Measurements from ENCODE around the gene DNAJB1.

The DNAJB1 gene

DNA sequence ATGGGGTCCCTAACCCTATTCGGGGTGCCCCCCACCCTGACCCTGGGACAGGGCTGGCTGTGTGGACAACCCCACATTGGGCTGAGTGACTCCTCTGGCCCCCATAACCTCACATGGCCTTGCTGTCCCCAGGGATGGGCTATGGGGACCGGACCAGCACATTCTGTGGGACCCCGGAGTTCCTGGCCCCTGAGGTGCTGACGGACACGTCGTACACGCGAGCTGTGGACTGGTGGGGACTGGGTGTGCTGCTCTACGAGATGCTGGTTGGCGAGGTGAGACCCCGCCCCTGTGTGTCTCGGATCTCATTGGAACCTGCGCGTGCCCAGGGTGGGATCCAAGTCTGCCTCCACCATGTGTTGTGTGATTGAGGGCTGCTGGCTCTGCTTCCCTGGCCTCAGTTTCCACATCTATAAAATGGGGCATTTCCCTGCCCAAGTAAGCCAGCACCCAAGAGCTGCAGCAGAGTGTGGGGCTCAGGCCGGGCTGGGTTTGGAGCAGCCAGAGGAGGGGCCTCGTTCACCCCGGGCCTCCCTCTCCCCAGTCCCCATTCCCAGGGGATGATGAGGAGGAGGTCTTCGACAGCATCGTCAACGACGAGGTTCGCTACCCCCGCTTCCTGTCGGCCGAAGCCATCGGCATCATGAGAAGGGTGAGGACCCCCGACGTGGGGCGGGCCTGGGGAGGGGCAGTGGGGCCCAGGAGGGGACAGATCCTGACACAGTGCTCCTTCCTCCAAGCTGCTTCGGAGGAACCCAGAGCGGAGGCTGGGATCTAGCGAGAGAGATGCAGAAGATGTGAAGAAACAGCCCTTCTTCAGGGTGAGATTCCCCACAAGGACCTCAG is 47.9 kb downstream of the DNAJB1 start:
- no peak for DNase-seq

- no peak for DNase-seq
Observed at GRCh38 chr19:14467816-14468215, 50.4 kb downstream of the DNAJB1 start.

- no peak for DNase-seq
Observed at GRCh38 chr19:14467391-14467790, 50.8 kb downstream of the DNAJB1 start.

All from NCI-H1048 (cell line).